ENCODE results near the gene SLC16A6. TPM values are rescaled to one million over a fixed set of nuclear protein-coding genes. Genes with fewer than 3 reads are reported as not detected.

SLC16A6 gene
- total RNA-seq, 1 donor from 2014 or later, result under 0.01 TPM

DNA sequence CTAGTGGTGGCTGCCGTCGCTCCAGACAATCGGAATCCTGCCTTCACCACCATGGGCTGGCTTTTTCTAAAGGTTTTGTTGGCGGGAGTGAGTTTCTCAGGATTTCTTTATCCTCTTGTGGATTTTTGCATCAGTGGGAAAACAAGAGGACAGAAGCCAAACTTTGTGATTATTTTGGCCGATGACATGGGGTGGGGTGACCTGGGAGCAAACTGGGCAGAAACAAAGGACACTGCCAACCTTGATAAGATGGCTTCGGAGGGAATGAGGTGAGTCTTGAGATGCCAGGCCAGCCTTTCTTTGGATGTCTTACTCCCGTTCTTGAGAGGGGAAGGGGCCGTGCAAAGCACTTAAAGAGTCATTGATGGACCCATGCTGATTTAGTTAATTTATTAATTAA lies 16.5 kb upstream of the SLC16A6 start:
- H3K27me3 ChIP-seq (ENCODE audit: control insufficient read depth, insufficient read depth, low read length), result no peaks in the 10 kb centered on the region
- no peaks in the 10 kb centered on the region for H3K36me3 ChIP-seq (ENCODE audit: control insufficient read depth, insufficient read depth, low read length)
- no peak for TF ChIP-seq CTCF (IDR thresholded peaks at IDR 0.05; ENCODE audit: insufficient read depth, low read length, severe bottlenecking)
- no peak for FAIRE-seq
- no peak overlapping the region for H3K4me3 ChIP-seq (ENCODE audit: low read depth, low read length)
- DNase-seq (ENCODE audit: low read depth), result no peak

DNA sequence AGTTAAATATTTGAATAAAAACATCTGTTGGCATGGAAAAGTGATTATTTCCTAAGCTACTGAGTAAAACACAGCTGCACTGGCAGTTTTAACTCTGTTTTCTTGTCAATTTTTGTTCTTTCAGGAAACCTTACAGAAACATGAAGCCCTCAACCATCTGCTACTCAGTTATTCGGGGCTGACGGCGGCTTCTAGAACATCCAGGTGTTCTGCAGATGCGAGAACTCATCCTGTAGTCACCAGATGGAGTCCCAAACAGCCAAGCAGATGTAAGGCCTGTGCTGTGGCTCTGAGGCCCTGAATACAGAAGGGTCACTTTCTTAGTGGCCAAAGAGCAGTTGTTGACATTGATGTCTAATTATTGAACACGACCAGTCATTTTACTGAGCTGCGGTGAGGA lies 15.9 kb upstream of the SLC16A6 start:
- FAIRE-seq (no peak), DNase-seq (ENCODE audit: low read depth) (no peak)
- Histone ChIP-seq H3K36me3 (ENCODE audit: control insufficient read depth, insufficient read depth, low read length) (no peaks in the 10 kb centered on the region), H3K27me3 (ENCODE audit: control insufficient read depth, insufficient read depth, low read length) (no peaks in the 10 kb centered on the region), H3K4me3 (ENCODE audit: low read depth, low read length) (no peak overlapping the region)
- no peak for TF ChIP-seq CTCF (IDR thresholded peaks at IDR 0.05; ENCODE audit: insufficient read depth, low read length, severe bottlenecking)

GRCh38 chr17:68305142-68305541 lies 14.2 kb upstream of the SLC16A6 start:
- H3K36me3 ChIP-seq (ENCODE audit: control insufficient read depth, insufficient read depth, low read length), result no peaks in the 10 kb centered on the region
- no peak overlapping the region for H3K4me3 ChIP-seq (ENCODE audit: low read depth, low read length)
- TF ChIP-seq CTCF (IDR thresholded peaks at IDR 0.05; ENCODE audit: insufficient read depth, low read length, severe bottlenecking), result no peak
- no peaks in the 10 kb centered on the region for H3K27me3 ChIP-seq (ENCODE audit: control insufficient read depth, insufficient read depth, low read length)
- FAIRE-seq (no peak), DNase-seq (ENCODE audit: low read depth) (no peak)

DNA sequence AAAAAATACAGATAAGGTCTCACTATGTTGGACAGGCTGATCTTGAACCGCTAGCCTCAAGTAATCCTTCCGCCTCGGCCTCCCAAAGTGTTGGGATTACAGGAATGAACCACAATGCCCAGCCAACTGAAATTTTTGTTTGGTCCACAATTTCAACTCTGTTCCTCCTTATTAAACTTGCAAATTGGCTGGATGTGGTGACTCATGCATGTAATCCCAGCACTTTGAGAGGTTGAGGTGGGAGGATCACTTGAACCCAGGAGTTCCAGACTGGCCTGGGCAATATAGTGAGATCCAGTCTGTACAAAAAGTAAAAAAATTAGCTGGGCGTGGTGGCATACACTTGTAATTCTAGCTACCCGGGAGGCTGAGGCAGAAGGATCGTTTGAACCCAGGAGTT lies 13.8 kb upstream of the SLC16A6 start:
- no peak overlapping the region for H3K4me3 ChIP-seq (ENCODE audit: low read depth, low read length)
- FAIRE-seq (no peak), DNase-seq (ENCODE audit: low read depth) (no peak)
- H3K36me3 ChIP-seq (ENCODE audit: control insufficient read depth, insufficient read depth, low read length), result no peaks in the 10 kb centered on the region
- TF ChIP-seq CTCF (IDR thresholded peaks at IDR 0.05; ENCODE audit: insufficient read depth, low read length, severe bottlenecking), result no peak
- no peaks in the 10 kb centered on the region for H3K27me3 ChIP-seq (ENCODE audit: control insufficient read depth, insufficient read depth, low read length)

- H3K27me3 ChIP-seq (ENCODE audit: control insufficient read depth, insufficient read depth, low read length), result no peaks in the 10 kb centered on the region
- no peak for TF ChIP-seq CTCF (IDR thresholded peaks at IDR 0.05; ENCODE audit: insufficient read depth, low read length, severe bottlenecking)
- no peak for FAIRE-seq
Measured at GRCh38 chr17:68302666-68303065, 11.7 kb upstream of the SLC16A6 start.

DNA sequence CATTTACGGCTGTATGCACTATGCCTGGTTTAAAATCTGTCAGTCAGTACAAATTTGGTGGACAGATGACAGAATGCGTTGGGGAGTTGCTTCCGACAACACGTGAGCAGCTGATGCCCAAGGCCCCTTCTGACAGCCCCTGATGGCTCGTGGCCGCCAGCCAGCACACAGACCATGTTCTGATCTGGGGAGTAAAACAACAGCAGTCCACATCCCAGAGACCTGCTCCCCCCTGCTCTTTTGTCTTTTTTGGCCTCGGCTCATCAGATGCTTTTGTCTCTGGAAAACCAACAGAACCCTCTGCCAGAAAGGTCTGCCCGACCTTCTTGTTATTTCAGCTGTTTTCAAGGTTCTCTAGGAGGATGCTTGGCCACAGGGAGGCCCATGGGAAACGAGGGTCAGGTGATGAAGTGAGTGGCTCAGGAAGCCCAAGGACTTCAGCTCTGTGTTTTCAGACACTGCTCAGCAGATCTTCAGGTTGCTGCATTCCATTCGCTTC lies 11.2 kb upstream of the SLC16A6 start:
- DNase-seq (ENCODE audit: low read depth) (no peak), FAIRE-seq (no peak)
- no peaks in the 10 kb centered on the region for H3K27me3 ChIP-seq (ENCODE audit: control insufficient read depth, insufficient read depth, low read length)
- H3K36me3 ChIP-seq (ENCODE audit: control insufficient read depth, insufficient read depth, low read length), result no peaks in the 10 kb centered on the region
- H3K4me3 ChIP-seq (ENCODE audit: low read depth, low read length), result no peak overlapping the region
- no peak for TF ChIP-seq CTCF (IDR thresholded peaks at IDR 0.05; ENCODE audit: insufficient read depth, low read length, severe bottlenecking)

More at GRCh38 chr17:68302666-68303065, 11.7 kb upstream of the SLC16A6 start:
- no peaks in the 10 kb centered on the region for H3K36me3 ChIP-seq (ENCODE audit: control insufficient read depth, insufficient read depth, low read length)
- H3K4me3 ChIP-seq (ENCODE audit: low read depth, low read length), result no peak overlapping the region
- DNase-seq (ENCODE audit: low read depth), result no peak
